HG02885 (cell line): ENCODE data around the gene CDK2AP2.
"Not testable (repeated sequence)": the region's sequence is repeated elsewhere in the genome, so short reads cannot be mapped to it uniquely, and the experiment has no call there.

Experiments
- ATAC-seq: cut with Tn5 transposase; IDR thresholded peaks from one replicate; pipeline ENCODE4 v1.9.1; 2021; ENCODE audit warnings: mild to moderate bottlenecking; ENCODE audit not compliant: unreplicated experiment, poor library complexity

Gene CDK2AP2, protein sequence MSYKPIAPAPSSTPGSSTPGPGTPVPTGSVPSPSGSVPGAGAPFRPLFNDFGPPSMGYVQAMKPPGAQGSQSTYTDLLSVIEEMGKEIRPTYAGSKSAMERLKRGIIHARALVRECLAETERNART

DNA sequence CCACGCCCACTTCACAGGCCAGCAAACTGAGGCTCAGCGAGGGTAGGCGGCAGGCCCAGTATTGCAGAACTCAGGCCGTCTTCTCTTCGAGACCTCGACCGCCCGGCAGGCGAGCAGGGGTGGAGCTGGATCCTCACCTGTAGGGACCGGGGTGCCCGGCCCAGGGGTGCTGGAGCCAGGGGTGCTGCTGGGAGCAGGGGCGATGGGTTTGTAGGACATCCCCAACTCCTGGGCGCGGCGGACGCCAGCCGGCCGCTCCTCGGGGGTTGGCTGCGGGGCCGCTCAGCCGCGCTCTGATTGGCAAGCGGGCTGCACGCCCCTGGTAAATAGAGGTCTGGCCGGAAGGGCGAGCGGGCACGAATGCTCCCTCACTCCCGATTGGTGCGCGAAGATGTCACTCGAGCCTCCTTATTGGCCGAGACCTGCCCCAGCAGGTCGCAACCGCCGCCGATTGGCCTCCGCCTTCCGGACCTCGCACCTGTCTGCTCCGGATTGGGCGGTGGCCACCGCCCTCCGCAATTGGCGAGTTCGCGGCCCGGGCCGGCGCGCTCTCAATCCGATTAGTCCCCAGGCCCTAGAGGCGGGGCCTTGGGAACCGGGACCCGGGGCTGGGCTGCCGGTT is at the start of gene CDK2AP2:
Gene CDK2AP2 (minus strand): TSS at position 299 of the 622 bp plus-strand sequence. CDS start 80 bp downstream, at position 219.
- peak; percentile 76 for ATAC-seq

DNA sequence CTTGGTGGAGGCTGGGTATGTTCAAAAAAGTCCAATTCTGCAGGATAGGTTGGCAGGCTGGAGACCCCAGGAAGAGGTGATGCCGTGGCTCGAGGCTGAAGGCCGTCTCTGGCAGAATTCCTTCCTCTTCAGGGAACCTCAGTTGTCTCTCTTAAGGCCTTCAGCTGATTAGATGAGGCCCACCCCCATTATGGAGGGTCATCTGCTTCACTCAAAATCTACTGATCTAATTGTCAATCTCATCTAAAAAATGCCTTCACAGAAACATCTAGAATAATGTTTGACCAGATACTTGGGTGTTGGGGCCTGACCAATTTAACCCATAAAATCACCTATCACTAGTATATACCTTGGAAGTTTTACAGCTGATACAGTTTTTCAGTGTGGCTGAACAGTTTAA is 48.3 kb upstream of the CDK2AP2 start:
- no peak for ATAC-seq

DNA sequence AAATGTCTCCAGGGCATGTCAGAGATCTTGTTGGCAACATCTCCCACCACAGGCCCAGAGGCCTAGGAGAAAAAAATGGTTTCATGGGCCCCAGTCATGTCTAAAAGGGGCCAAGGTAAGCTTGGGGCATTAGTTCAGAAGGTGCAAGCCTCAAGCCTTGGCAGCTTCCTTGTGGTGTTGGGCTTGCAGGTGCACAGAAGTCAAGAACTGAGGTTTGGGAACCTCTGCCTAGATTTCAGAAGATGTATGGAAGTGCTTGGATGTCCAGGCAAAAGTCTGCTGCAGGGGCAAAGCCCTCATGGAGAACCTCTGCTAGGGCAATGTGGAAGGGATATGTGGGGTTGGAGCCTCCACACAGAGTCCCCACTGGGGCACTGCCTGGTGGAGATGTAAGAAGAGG is 43.7 kb upstream of the CDK2AP2 start:
- ATAC-seq: not testable (repeated sequence)

DNA sequence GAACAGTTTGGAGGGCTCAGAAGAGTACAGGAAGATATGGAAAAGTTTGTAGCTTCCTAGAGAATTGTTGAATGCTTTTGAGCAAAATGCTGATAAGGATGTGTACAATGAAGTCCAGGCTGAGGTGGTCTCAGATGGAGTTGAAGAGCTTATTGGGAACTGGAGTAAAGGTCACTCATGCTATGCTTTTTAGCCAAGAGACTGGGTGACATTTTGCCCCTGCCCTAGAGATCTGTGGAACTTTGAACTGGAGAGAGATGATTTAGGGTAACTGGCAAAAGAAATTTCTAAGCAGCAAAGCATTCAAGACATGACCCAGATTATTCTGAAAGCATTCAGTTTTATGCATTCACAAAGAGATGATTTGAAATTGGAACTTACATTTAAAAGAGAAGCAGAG is 43.2 kb upstream of the CDK2AP2 start:
- ATAC-seq: no peak

DNA sequence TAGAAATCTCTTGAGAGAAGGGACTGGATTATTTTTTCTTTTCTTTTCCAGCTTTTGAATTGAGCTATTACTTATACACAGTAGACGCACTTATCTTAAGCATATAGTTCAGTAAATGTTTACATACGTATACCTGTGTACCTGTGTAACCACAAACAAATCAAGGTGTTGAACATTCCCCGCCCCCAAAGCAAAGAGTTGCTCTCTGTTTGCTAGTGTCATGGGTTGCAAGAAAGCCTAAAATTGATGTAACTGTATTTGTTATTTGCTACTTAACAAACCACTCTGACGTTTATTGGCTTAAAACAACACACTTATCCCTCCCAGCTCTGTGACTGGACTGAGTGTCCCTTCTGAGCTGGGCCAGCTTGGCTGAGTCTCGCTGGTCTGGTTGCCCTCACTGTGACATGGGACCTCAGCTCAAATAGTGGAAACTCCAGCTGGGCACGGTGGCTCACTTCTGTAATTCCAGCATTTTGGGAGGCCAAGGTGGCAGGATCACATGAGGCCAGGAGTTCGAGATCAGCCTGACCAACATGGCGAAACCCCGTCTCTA is 40.7 kb upstream of the CDK2AP2 start:
- no peak for ATAC-seq

DNA sequence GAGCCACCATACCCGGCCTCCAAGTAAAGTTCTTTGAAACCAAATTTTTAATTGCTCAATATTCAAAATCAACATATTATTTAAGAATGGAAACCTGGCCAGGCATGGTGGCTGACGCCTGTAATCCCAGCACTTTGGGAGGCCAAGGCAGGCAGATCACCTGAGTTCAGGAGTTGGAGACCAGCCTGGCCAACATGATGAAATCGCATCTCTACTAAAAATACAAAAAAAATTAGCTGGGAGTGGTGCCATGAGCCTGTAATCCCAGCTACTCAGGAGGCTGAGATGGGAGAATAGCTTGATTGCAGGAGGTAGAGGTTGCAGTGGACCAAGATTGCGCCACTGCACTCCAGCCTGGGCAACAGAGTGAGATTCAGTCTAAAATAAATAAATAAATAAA is 40.1 kb upstream of the CDK2AP2 start:
- not testable (repeated sequence) for ATAC-seq

DNA sequence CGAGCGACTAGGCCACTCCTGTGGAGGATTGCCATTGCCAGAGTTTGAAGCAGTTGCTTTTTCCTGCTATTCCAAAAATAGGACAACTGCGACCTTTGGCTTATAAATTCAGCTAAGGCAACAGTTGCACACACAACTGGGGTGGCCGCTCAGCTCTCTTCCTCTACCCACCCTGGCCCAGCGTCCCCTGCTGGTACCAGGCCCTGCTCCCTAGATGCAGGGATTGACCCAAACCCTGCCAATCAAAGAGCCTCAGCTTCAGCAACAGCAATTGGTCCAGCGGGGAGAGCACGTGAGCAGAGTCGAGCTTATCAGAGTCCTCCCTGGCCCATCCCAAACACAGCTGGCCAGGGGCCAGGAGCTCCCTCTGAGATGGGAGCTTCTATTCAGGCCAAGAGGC is 37.3 kb upstream of the CDK2AP2 start:
- ATAC-seq: no peak

DNA sequence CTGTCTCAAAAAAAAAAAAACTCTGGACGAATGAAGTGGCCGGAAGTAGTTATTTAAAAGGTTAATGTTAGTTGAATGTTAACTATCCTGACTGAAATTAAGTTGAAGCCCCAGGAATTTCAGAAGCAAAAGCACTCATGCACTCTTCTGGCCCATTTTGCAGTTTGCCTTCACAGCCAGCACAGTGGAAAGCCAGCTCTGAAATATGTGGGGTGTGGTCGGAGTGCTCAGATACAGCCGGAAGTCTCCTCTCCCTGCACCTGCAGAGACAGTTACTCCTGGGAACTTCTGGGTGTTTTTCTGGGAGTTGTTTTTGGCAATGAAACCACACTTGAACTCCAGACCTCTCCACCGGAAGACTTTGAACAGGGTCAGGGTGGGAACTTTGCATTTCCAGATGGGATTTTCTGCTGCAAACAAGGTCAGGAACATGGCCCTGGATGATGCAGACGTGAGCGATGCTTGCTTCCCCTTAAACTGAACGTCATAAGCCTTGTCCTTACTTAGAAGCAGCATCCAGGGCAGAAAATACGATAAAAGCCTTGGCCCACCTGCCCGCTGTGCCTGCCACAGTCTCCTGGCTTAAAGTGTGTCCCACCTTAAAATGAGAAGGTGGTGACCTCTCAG is 36.8 kb upstream of the CDK2AP2 start:
- ATAC-seq: no peak

DNA sequence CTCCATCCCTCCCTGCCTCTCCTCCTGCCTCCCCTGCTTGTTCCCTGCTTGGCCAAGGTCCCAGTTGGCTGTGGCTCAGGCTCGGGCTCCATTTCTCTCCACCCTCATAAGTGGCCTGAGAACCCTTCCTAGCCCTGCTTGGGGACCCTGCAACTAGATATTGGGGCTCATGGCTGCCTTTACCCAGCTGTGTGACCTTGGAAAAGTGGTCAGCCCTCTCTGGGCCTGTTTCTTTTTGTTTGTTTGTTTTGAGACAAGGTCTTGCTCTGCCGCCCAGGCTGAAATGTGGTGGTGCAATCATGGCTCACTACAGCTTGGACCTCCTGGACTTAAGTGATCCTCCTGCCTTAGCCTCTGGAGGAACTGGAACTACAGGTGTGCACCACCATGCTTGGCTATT is 35.6 kb upstream of the CDK2AP2 start:
- no peak for ATAC-seq

DNA sequence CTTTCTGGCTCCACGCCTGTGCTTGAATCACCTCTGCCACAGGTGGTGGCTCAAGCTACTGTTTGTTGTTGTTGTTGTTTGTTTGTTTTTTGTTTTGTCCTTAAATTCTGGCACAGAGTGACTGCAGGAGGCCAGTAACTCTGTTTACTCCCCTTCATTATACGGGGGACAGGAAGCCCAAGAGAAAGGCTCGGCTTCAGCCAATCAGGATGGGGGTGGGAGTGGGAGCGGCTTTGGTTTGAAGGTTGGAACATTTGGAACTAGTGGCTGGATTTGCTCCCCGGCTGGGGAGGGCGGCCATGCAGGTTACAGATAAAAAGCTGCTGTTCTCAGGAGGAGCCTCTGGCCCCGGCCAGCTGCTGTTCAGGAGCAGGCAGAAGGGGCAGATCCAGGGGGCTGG is 35.0 kb upstream of the CDK2AP2 start:
- ATAC-seq: no peak

DNA sequence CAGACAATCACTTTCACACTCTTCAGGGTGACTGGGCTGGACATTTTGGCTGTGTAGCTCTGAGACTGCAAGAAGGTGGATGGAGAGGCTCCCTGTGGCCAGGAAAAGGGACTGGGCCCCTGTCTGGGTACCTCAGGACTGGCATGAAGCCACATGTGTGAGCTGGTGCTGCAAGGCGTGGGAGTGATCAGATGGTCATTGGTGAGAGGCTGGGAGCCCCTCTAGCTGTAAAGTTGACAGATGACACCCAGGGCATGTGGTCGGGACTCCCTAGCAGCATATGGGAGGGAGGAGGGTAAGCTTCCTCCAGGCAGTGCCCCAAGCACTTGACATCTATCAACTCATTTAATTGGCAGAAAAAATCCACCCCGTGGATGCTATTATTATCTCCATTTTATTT is 34.2 kb upstream of the CDK2AP2 start:
- ATAC-seq: no peak

DNA sequence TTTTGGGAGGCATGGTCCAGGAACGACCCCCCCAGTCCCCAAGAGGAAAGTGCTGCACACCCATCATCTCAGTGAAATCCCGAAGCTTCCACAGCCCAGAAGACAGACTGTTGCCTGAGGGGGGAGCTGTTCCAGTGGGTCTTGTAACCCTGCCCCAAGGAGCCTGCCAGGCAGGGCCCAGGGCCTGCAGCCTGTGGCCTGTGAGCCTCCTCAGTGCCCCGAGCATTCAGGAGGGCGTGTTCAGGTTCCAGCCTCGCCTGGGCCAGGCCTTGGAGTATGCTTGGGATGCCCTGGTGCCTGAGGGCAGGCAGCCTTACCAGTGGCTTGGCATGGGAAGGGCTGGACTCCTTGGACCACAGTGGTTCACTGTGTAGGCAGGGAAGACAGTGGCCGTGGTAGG is 33.2 kb upstream of the CDK2AP2 start:
- ATAC-seq: no peak

DNA sequence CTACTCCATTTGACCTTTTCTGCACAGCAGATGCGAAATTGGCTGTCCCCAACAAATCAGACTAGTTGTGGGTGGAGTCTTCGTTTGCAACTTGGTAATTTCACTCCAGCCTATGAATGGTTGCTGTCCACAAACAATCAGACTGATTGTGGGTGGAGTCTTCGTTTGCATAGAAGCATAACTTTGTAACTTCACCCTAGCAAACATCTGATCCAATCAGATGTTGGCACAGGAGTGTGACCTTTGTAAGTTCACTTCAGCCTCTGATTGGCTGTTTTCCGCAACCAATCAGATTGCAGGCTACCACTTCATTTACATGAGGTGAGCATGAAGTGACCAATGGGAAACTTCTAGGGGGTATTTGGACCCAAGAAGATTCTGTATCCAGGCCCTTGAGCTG is 31.6 kb upstream of the CDK2AP2 start:
- no peak for ATAC-seq

DNA sequence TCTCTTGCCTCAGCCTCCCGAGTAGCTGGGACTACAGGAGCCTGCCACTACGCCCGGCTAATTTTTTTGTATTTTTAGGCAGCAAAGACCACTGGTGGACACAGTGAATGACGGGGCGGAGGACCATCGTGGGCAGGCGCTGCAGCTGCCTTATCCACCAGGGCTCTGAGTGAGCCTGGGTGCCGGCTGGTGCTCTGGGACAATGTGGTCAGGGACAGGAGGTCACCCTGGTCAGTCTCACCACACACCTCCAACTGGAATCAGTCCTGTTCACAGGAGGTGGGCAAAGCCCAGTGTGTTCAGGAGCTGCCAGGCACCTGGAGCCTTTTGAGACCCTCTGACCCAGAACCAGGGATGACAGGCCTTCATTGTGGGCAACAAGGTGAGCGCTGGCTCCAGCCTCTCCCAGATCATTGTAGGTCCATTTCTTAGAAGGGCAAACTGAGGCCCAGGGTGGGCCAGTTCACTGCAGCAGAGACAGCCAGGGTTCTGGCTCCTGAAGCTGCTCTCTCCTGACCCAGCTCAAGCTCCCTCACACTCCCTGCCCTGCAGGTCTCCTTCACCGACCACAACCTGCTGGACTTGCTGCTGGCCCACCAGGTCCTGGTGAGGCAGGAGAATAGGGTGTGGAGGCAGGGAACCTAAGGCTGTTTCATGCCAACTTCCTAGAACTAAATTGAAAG is 31.0 kb upstream of the CDK2AP2 start:
- no peak for ATAC-seq

DNA sequence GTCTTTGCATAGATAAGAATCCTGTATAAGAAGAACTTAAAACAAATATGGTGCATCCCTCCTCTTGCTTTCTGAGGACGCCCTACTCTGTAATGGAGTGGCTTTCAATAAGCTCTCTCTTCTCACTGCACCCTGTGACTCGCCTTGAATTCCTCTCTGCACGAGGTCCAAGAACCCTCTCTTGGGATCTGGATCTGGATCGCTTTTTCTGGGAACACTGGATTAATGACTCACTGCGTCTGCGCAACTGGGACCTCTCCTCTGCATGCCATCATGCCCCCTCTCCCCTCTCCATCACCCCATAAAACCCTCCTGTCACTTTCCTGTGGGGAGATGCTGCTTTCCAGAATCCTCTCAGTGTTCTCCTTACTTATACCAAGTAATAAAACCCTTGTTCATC is 30.3 kb upstream of the CDK2AP2 start:
- ATAC-seq: no peak

DNA sequence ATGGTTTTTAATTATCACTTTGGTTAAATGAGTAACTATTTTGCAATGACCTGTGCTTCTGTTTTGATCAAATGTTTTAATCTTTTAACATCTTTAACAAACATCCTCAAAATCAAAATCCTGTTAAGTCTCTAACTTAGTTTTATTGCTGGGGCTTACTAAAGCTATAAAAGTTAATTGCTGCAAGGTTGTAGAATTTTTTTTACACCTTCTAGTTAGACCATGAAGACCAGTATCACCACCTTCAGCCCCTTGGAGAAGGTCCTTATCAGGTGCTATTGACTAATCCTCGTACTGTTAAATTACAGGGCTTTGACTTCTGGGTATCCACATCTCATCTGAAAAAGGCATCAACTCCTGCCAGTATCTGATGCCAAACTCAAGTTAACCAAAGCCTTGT is 27.6 kb upstream of the CDK2AP2 start:
- no peak for ATAC-seq

DNA sequence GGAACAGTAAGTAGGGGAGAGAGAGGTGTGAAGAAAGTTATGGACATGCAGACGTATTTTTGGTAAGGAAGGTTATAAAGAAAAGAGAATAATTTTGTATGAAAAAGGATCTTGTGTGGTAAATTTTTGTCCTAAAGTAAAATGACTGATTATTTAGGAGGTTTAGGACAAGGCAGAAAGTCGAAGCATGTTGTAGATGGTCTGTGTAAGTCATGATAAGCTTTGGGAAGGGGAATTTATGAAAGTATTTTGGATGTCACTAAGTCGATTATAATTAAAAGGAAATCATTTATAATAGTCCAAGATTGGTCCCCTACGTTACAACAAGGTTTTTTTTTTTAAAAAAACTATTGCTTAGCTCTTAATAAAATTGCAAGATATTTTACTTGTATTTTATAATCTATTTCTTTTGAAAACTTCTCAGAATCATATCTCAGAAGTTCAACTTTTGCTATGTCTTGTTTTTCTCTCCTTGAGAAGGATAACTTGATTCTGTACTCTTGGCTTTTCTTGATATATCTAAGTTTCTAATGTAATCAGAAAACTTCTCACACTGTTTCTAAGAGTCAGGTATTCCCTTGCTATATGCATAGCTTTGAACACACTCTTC is 26.2 kb upstream of the CDK2AP2 start:
- ATAC-seq: no peak

DNA sequence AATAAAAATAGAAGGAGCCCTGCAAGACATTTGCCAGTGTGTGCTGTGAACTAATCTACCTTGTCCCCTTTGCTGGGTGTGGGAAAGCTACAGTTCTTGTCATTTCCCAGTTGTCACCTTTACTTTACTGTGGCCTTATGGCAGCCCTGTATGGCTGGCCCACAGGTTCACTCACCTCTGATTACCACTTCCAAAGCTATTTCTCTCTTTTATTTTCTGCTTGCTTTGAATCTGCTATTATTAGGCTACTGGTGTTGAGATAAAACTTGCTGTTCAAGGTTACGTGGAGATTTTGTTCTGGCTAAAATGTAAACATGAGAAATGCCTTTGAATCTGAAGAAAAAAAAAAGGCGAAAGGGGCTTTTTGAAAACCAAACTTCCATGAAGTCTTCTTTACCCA is 24.9 kb upstream of the CDK2AP2 start:
- no peak for ATAC-seq

DNA sequence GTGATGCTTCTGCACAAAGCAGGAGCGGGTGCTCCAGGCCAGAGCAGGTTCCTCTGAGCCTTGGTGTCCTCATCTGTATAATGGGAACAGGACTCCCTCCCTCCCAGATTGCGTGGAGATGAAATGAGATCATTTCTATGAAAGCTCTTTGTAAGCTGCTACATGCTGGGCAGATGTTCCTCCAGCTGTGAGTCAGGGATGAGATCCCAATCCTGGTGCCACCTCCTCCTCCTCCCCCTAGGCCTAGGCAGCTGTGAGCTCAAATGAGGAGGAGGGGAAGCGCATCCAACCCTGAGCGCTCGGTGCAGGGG is 22.3 kb upstream of the CDK2AP2 start:
- no peak for ATAC-seq

DNA sequence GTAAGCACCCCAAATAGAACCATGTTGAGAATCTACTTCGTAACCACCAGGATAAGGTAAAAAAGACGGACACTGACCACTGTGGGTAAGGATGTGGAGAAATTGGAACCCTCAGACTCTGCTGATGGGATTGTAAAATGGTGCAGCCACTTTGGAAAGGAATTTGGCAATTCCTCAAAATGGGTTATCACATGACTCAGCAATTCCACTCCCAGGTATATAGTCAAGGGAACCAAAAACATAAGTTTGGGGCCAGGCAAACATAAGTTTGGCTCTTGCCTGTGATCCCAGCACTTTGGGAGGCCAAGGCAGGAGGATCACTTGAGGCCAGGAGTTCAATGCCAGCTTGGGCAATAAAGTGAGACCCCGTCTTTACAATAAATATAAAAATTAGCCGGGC is 20.4 kb upstream of the CDK2AP2 start:
- ATAC-seq: no peak
